PC-3 (cell line): ENCODE results near the gene AP4S1. TPM values are rescaled to one million over a fixed set of nuclear protein-coding genes. Genes with fewer than 3 reads are reported as not detected.
"Not testable (repeated sequence)": the region's sequence is repeated elsewhere in the genome, so short reads cannot be mapped to it uniquely, and the experiment has no call there.

Source experiments
- ATAC-seq: fragments of 200-7000 bp; cut with Tn5 transposase; 2 replicates; pipeline ENCODE4 v1.9.1; 2020; ENCODE audit warnings: mild to moderate bottlenecking, moderate library complexity
- BruUV-seq: library from RNA; stranded (reverse); fragments of 400-500 nt; replicated peaks from 2 replicates; lab custom pipeline; 2021; lab: Mats Ljungman, UMichigan
- CTCF ChIA-PET: fragments of 300-600 bp; sonication (Branson Sonifier 250); formaldehyde crosslinking; loops from one replicate; lab custom pipeline; 2022; ENCODE audit warnings: antibody characterized with exemption; lab: Charles Lee
- POLR2A ChIA-PET: fragments of 300-600 bp; sonication (Branson Sonifier 250); formaldehyde crosslinking; loops from one replicate; lab custom pipeline; 2022; ENCODE audit warnings: antibody characterized with exemption; ENCODE audit not compliant: unreplicated experiment; lab: Charles Lee
- DNase-seq: peaks from one replicate; pipeline ENCODE4 v3.0.0-alpha.2; 2015
- H2AFZ ChIP-seq: fragments of 300-600 bp; sonication (generic); 2 replicates; pipeline ENCODE4 v1.6.0; 2016; ENCODE audit warnings: antibody characterized with exemption, low read length
- H3F3A ChIP-seq: fragments of 300-600 bp; sonication (generic); one replicate; pipeline ENCODE4 v1.6.0; 2017; ENCODE audit warnings: antibody characterized with exemption, low read length, control low read depth, mild to moderate bottlenecking; ENCODE audit not compliant: unreplicated experiment
- H3K27ac ChIP-seq: fragments of 300-600 bp; sonication (generic); 2 replicates; pipeline ENCODE4 v1.5.1; 2016; ENCODE audit warnings: mild to moderate bottlenecking, low read length
- H3K27me3 ChIP-seq: fragments of 300-600 bp; sonication (generic); 2 replicates; pipeline ENCODE4 v1.6.1; 2016; ENCODE audit warnings: low read length, mixed read lengths
- H3K36me3 ChIP-seq: fragments of 300-600 bp; sonication (generic); 2 replicates; pipeline ENCODE4 v1.6.1; 2016; ENCODE audit warnings: low read depth, mixed run types, low read length, mixed read lengths
- H3K4me1 ChIP-seq: fragments of 300-600 bp; sonication (generic); 2 replicates; pipeline ENCODE4 v1.5.1; 2016; ENCODE audit warnings: low read length; ENCODE audit not compliant: insufficient read depth
- H3K4me2 ChIP-seq: fragments of 300-600 bp; sonication (generic); 2 replicates; pipeline ENCODE4 v1.6.0; 2016; ENCODE audit warnings: low read length
- H3K4me3 ChIP-seq: fragments of 300-600 bp; sonication (generic); 2 replicates; pipeline ENCODE4 v1.5.1; 2016; ENCODE audit warnings: mild to moderate bottlenecking, low read length, mixed read lengths
- H3K79me2 ChIP-seq: fragments of 300-600 bp; sonication (generic); 2 replicates; pipeline ENCODE4 v1.6.1; 2017; ENCODE audit warnings: low read length, mixed read lengths
- H3K9ac ChIP-seq: fragments of 300-600 bp; sonication (generic); 2 replicates; pipeline ENCODE4 v1.6.0; 2016; ENCODE audit warnings: mild to moderate bottlenecking, low read length
- H3K9me2 ChIP-seq: fragments of 300-600 bp; sonication (generic); replicated peaks from 2 replicates; pipeline ENCODE4 v1.6.1; 2016; ENCODE audit warnings: mixed run types, low read length, mixed read lengths
- H3K9me3 ChIP-seq: fragments of 300-600 bp; sonication (generic); 2 replicates; pipeline ENCODE4 v1.6.1; 2016; ENCODE audit warnings: low read length, mixed read lengths
- H4K20me1 ChIP-seq: fragments of 300-600 bp; sonication (generic); 2 replicates; pipeline ENCODE4 v1.6.1; 2016; ENCODE audit warnings: low read length, mixed read lengths
- CTCF ChIP-seq: fragments of 300-600 bp; sonication (generic); conservative IDR thresholded peaks from 2 replicates; pipeline ENCODE4 v1.5.1; 2017; ENCODE audit warnings: antibody characterized with exemption, low read depth, mild to moderate bottlenecking, low read length
- EZH2 ChIP-seq: fragments of 300-600 bp; sonication (generic); IDR thresholded peaks from one replicate; pipeline ENCODE4 v1.6.1; 2017; ENCODE audit warnings: antibody characterized with exemption, mild to moderate bottlenecking, low read length; ENCODE audit not compliant: unreplicated experiment
- EZH2phosphoT487 ChIP-seq: fragments of 300-600 bp; sonication (generic); IDR thresholded peaks from 2 replicates; pipeline ENCODE4 v1.6.1; 2018; ENCODE audit warnings: mild to moderate bottlenecking, antibody characterized with exemption, low read length, borderline replicate concordance
- intact Hi-C: fragments of 100-400 bp; cut with micrococcal nuclease; formaldehyde crosslinking; loops from 2 replicates; pipeline ENCODE4 v1.9.0; 2023
- total RNA-seq: library from RNA; depleted of rRNA; stranded (reverse); fragments of >200 nt; gene quantifications from 2 replicates; pipeline ENCODE4 v1.2.3, GENCODE V29; 2014

AP4S1 gene
- total RNA-seq, 1 experiment from 2014 or later = 3.2 TPM

DNA sequence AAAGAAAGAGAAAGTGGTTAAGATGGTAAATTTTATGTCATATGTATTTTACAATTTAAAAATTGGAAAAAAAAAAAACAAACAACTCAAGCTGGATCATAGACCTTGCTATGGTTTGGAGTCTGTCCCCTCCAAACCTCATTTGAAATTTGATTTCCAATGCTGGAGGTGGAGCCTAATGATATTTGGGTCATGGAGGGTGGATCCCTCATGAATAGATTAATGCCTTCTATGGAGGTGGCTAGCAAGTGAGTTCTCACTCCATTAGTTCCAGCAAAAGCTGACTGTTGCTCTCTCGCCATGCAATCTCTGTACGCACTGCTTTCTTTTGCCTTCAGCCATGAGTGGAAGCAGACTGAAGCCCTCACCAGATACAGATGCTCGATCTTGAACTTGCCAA lies 22.2 kb upstream of the AP4S1 start:
- ChIA-PET POLR2A (interaction anchor here (0.7 kb wide), 1 partner anchor 66 kb away, joined by 4 read pairs; no protein-coding TSS in a partner anchor), CTCF (no interaction called here)
- Histone ChIP-seq H3K27me3 (no peaks in the 10 kb centered on the region), H3K9ac (no peak overlapping the region), H3K4me1 (no peaks in the 10 kb centered on the region), H3K27ac (no peak overlapping the region), H3K9me2 (no peaks in the 10 kb centered on the region), H3K9me3 (no peaks in the 10 kb centered on the region), H2AFZ (no peak overlapping the region), H3K4me2 (no peak overlapping the region), H3K79me2 (peaks cover 90% of the 10 kb centered on the region), H3K4me3 (no peak overlapping the region), H3K36me3 (peaks cover 33% of the 10 kb centered on the region), H3F3A (no peaks in the 10 kb centered on the region), H4K20me1 (no peaks in the 10 kb centered on the region)
- TF ChIP-seq CTCF (no peak), EZH2 (no peak), EZH2phosphoT487 (no peak)
- intact Hi-C loops = no loop called here
- BruUV-seq = no TSS peak
- DNase-seq (no peak), ATAC-seq (no peak)

DNA sequence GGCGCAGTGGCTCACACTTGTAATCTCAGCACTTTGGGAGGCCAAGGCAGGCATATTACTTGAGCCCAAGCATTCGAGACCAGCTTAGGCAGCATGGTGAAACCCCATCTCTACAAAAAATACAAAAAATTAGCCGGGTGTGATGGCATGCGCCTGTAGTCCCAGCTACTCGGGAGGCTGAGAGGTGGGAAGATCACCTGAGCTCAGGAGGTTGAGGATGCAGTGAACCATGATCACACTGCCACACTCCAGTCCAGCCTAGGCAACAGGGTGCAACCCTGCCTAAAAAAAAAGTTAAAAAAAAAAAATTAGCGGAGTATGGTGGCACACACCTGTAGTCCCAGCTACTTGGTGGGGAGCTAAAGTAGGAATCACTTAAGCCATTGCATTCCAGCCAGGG lies 21.4 kb upstream of the AP4S1 start:
- CTCF ChIA-PET = not testable (repeated sequence)

DNA sequence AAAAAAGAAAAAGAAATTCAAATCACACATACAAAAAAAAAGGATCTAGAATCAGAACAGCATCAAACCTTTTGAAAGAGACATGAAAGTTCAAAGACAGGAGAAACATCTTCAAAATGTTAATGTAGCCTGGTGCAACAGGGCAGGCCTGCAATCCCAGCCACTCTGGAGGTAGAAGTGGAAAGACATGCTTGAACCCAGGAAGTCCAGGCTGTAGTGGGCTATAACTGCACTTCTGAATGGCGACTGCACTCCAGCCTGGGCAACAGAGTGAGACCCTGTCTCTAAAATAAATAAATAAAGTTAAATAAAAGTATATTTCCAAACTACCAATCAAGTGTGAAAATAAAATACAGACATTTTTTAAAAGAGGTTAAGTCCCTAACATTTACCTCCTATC lies 18.7 kb upstream of the AP4S1 start:
- Histone ChIP-seq H3K9me2 (no peaks in the 10 kb centered on the region), H3K4me3 (no peak overlapping the region), H3K27me3 (no peaks in the 10 kb centered on the region), H3K79me2 (peaks cover 84% of the 10 kb centered on the region), H3K4me1 (no peaks in the 10 kb centered on the region), H3K27ac (no peak overlapping the region), H2AFZ (no peak overlapping the region), H3K36me3 (peaks cover 6% of the 10 kb centered on the region; the same call in 1 of the 2 replicates), H3K9me3 (no peaks in the 10 kb centered on the region), H3K4me2 (no peak overlapping the region), H4K20me1 (no peaks in the 10 kb centered on the region), H3K9ac (no peak overlapping the region), H3F3A (no peaks in the 10 kb centered on the region)
- intact Hi-C loops = no loop called here
- BruUV-seq = no TSS peak
- DNase-seq (no peak), ATAC-seq (no peak)
- no peak for TF ChIP-seq EZH2
- no peak for TF ChIP-seq EZH2phosphoT487
- ChIA-PET POLR2A (no interaction called here), CTCF (no interaction called here)

More for the DNA sequence above, 21.4 kb upstream of the AP4S1 start:
- intact Hi-C loops, H2AFZ ChIP-seq, BruUV-seq, DNase-seq, H4K20me1 ChIP-seq, H3K4me2 ChIP-seq, H3K4me1 ChIP-seq, H3K27me3 ChIP-seq, H3K4me3 ChIP-seq, H3K9me3 ChIP-seq, H3F3A ChIP-seq, H3K9me2 ChIP-seq, POLR2A ChIA-PET, H3K27ac ChIP-seq, ATAC-seq, H3K9ac ChIP-seq: not testable (repeated sequence)
- Histone ChIP-seq H3K79me2 (peaks cover 89% of the 10 kb centered on the region), H3K36me3 (peaks cover 26% of the 10 kb centered on the region)
